Astrocyte of the cerebellum (primary cell): ENCODE measurements around the gene APBB1IP.
"Not testable (repeated sequence)": the region's sequence is repeated elsewhere in the genome, so short reads cannot be mapped to it uniquely, and the experiment has no call there.

Experiments used
- DNase-seq: peaks from one replicate; pipeline ENCODE4 v3.0.0-alpha.2; 2011; ENCODE audit warnings: low read depth
- H3K4me3 ChIP-seq: 2 replicates; pipeline ENCODE4 v1.5.1; 2011; ENCODE audit warnings: mild to moderate bottlenecking, low read depth, low read length, moderate library complexity
- CTCF ChIP-seq: IDR thresholded peaks from 2 replicates; pipeline ENCODE4 v1.5.1; 2012; ENCODE audit warnings: low read length, low read depth, moderate library complexity, mild to moderate bottlenecking; ENCODE audit errors: missing control alignments
- in situ Hi-C: cut with HindIII; loops from 2 replicates; pipeline ENCODE4 v1.10.0; 2017; ENCODE audit warnings: low sequenced_read_pairs

The APBB1IP gene

DNA sequence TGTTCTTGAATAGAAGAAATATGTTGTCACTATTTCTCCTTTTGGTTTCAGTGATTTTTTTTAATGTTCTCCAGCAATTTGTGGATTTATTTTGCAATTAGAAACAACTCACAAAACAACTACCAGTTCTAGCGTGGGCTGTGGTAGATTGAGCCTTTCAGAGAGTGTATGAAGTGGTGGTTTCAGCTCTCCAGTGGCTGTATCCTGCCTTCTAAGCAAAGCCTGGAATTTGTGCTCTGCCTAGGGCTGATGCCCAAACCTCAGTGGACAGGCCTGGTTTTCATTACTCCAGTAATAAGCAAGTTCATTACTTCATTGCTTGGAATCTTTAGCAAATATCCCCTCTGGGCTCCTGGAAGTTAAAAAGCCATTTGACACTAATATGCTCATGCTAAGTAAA is 35.9 kb downstream of the APBB1IP start:
- no peak for TF ChIP-seq CTCF
- H3K4me3 ChIP-seq, result no peak overlapping the region
- no peak for DNase-seq
- in situ Hi-C loops, result no loop called here

GRCh38 chr10:26474845-26475244 is 36.7 kb downstream of the APBB1IP start:
- DNase-seq, in situ Hi-C loops, H3K4me3 ChIP-seq: not testable (repeated sequence)

DNA sequence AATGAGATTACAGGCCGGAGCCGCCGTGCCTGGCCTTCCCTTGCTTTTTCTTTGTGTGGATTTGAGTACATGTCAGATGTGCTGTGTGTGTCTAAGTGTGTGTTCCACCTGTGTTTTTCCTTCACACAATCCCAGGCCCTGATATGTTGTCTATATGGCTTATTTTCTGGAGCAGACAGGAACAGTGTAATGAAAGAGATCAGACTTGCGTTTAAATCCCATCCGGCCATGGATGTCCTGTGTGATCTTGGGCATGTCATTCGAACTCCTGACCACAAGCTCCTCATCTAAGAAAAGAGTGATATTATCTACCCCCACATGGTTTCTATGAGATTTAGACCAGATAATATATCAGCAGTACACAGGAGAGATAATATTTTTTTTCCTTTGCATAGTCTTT is 37.2 kb downstream of the APBB1IP start:
- in situ Hi-C loops, result no loop called here
- no peak for TF ChIP-seq CTCF
- H3K4me3 ChIP-seq, result no peak overlapping the region
- no peak for DNase-seq

DNA sequence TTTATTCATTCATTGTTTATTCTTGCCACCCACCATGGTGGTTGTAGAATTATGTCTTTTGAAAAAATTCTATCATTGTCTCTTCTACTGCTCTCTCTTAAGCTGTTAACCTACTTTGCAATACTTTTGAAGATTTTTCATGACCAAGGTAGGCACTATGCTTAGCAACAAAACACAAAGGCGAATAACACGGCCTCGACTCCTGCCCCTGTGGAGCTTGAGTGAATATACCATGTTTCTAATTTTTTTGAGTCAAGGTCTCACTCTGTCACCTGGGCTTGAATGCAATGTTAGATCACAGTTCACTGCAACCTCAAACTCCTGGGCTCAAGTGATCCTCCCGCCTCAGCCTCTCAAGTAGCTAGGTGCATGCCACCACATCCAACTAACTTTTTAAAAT is 39.4 kb downstream of the APBB1IP start:
- TF ChIP-seq CTCF, result no peak
- no peak for DNase-seq
- H3K4me3 ChIP-seq, result no peak overlapping the region
- in situ Hi-C loops, result no loop called here

GRCh38 chr10:26478061-26478460 is 39.9 kb downstream of the APBB1IP start:
- H3K4me3 ChIP-seq, result no peak overlapping the region
- in situ Hi-C loops, result no loop called here
- no peak for DNase-seq
- TF ChIP-seq CTCF, result no peak

DNA sequence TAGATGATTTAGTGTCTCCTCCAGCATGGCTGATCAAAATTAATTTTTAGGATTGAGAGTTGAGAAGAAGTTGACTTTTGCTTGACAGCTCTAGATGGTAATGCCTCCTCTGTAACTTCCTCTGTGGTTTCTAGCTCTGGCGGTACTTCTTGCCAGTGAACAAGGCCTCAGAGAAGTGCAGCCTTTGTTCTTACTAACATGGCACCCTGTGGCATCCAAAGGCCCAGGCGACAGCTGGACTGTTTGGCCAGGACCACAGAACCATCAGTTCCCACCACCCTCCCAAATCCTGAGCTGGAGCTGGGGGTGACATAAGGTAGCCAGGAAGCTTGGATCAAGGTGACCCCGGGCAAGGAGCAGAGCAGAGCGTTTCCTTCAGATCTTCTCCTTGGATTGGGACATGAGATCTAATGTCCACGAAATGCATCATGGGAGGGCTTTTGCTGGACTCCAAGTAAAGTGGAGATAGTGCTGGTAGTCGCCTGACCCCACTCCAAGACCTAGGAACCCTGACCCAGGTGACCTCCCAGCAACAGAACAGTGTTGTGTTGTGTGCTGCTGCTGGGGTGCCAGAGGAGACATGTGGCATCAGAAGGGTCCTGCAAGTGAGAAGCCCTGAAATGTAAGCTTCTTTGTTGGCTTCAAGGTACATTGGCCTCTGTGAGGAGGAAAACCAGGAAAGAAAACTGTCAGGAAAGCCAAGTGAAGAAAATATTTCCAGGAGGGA is 41.8 kb downstream of the APBB1IP start:
- no peak overlapping the region for H3K4me3 ChIP-seq
- in situ Hi-C loops, result no loop called here
- no peak for DNase-seq
- TF ChIP-seq CTCF, result no peak

- in situ Hi-C loops, result no loop called here
- no peak for TF ChIP-seq CTCF
- no peak overlapping the region for H3K4me3 ChIP-seq
Measured at GRCh38 chr10:26481315-26481692, 43.2 kb downstream of the APBB1IP start.

More at GRCh38 chr10:26481315-26481692, 43.2 kb downstream of the APBB1IP start:
- DNase-seq, result no peak
